C4-2B (cell line): ENCODE data around the gene TNFSF10.

Experiments
- H3K27ac ChIP-seq: fragments of 450-650 bp; 2 replicates; pipeline ENCODE4 v1.5.1; 2017
- CTCF ChIP-seq: fragments of 450-650 bp; conservative IDR thresholded peaks from 2 replicates; pipeline ENCODE4 v1.5.1; 2017; ENCODE audit warnings: mild to moderate bottlenecking
- ZFX ChIP-seq: fragments of 450-650 bp; IDR thresholded peaks from 2 replicates; pipeline ENCODE4 v1.6.1; 2017

The TNFSF10 gene

GRCh38 chr3:172551874-172552273 is 28.6 kb upstream of the TNFSF10 start:
- H3K27ac ChIP-seq: no peak overlapping the region

GRCh38 chr3:172550347-172550943 is 27.2 kb upstream of the TNFSF10 start:
- TF ChIP-seq ZFX: no peak
- no peak overlapping the region; the same call in 1 of the 2 replicates for H3K27ac ChIP-seq

More at GRCh38 chr3:172551874-172552273, 28.6 kb upstream of the TNFSF10 start:
- TF ChIP-seq ZFX (no peak), CTCF (no peak)

GRCh38 chr3:172549144-172549543 is 25.9 kb upstream of the TNFSF10 start:
- H3K27ac ChIP-seq: peak overlapping the region; percentile 64
- TF ChIP-seq ZFX (no peak), CTCF (no peak)

GRCh38 chr3:172546628-172547214 is 23.5 kb upstream of the TNFSF10 start:
- TF ChIP-seq ZFX: no peak
- H3K27ac ChIP-seq: peak overlapping the region; percentile 35; the same call in 1 of the 2 replicates

- no peak for TF ChIP-seq ZFX
- TF ChIP-seq CTCF: no peak
- H3K27ac ChIP-seq: peak overlapping the region; percentile 35
Measured at GRCh38 chr3:172546105-172546504, 22.9 kb upstream of the TNFSF10 start.

- TF ChIP-seq ZFX: no peak
- no peak for TF ChIP-seq CTCF
- no peak overlapping the region for H3K27ac ChIP-seq
Measured at GRCh38 chr3:172544404-172544803, 21.2 kb upstream of the TNFSF10 start.

GRCh38 chr3:172543884-172544283 is 20.7 kb upstream of the TNFSF10 start:
- TF ChIP-seq CTCF (no peak), ZFX (no peak)
- no peak overlapping the region for H3K27ac ChIP-seq

- H3K27ac ChIP-seq: no peak overlapping the region
- no peak for TF ChIP-seq CTCF
- TF ChIP-seq ZFX: no peak
Measured at GRCh38 chr3:172543419-172543818, 20.2 kb upstream of the TNFSF10 start.
